ENCODE results near the gene STAT3. TPM values are rescaled to one million over a fixed set of nuclear protein-coding genes. Genes with fewer than 3 reads are reported as not detected.
"Not testable (repeated sequence)": the region's sequence is repeated elsewhere in the genome, so short reads cannot be mapped to it uniquely, and the experiment has no call there.

Gene STAT3
- total and polyA plus RNA-seq, 2 donors (not counting 3 experiments of a cell fraction or from before 2014, with no cell fraction given), result 59.1 to 124 TPM

DNA sequence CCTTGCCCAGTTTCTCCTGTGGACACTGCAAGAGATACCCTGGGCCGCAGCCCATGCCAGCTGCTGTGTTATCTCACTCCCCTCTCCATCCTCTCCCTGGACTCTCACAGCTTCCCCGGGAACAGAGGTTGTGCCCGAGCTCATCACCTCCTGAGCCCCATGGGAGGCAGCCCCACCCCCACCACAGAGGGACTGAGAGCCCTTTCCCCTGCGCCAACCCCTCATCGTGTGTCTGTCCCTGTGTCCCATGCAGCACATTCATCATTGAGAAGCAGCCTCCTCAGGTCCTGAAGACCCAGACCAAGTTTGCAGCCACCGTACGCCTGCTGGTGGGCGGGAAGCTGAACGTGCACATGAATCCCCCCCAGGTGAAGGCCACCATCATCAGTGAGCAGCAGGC lies 87.2 kb downstream of the STAT3 start:
- BruUV-seq (replicated peaks), result no TSS peak
- Histone ChIP-seq H3K27me3 (ENCODE audit: control insufficient read depth in 2 of 2, insufficient read depth in 2 of 2, low read length in 2 of 2) (no peaks in the 10 kb centered on the region), H3K27ac (ENCODE audit: insufficient read depth, low read depth, low read length) (no peak overlapping the region), H3K9ac (replicated peaks; ENCODE audit: extremely low read depth, insufficient read depth, low read length) (no peak overlapping the region), H3K9me3 (replicated peaks; ENCODE audit: control insufficient read depth, insufficient read depth, low read length) (no peaks in the 10 kb centered on the region), H3K9me1 (replicated peaks; ENCODE audit: control insufficient read depth, extremely low read depth, insufficient read depth, low read length) (no peaks in the 10 kb centered on the region), H3K36me3 (ENCODE audit: control insufficient read depth in 2 of 2, extremely low read depth in 1 of 2, insufficient read depth in 2 of 2, low read length in 2 of 2) (peaks cover 1 to 12% of the 10 kb centered on the region in 2 experiments), H3K4me1 (ENCODE audit: control insufficient read depth, extremely low read depth, insufficient read depth, low read length) (no peaks in the 10 kb centered on the region), H2AFZ (ENCODE audit: low read depth, low read length) (no peak overlapping the region), H3K4me2 (ENCODE audit: insufficient read depth, low read length) (no peak overlapping the region), H3K79me2 (ENCODE audit: control insufficient read depth, insufficient read depth, low read length) (no peaks in the 10 kb centered on the region), H3K4me3 (replicated peaks in 1 of 3; ENCODE audit: insufficient read depth in 1 of 3, low read depth in 1 of 3, low read length in 3 of 3) (no peak overlapping the region), H4K20me1 (replicated peaks; ENCODE audit: control insufficient read depth, extremely low read depth, insufficient read depth, low read length) (no peaks in the 10 kb centered on the region)
- FAIRE-seq (no peak), DNase-seq (ENCODE audit: low read depth, low spot score) (no peak)
- dilution Hi-C loops (cut with MboI; ENCODE audit: extremely low pct_ligation_motif_present, low sequenced_read_pairs), result no loop called here
- POLR2A ChIA-PET, result no interaction called here
- TF ChIP-seq JUN (IDR thresholded peaks at IDR 0.05; ENCODE audit: borderline replicate concordance, insufficient read depth, insufficient read length, low read depth) (no peak), GATA2 (IDR thresholded peaks at IDR 0.05; ENCODE audit: insufficient read depth, insufficient read length, low read depth, low read length) (no peak)
- CTCF ChIA-PET, result interaction anchor here (1.2 to 1.7 kb wide), 2 partner anchors 14 to 79 kb away, joined by 4 to 8 read pairs; no protein-coding TSS in a partner anchor
- intact Hi-C loops (cut with micrococcal nuclease), result no loop called here

DNA sequence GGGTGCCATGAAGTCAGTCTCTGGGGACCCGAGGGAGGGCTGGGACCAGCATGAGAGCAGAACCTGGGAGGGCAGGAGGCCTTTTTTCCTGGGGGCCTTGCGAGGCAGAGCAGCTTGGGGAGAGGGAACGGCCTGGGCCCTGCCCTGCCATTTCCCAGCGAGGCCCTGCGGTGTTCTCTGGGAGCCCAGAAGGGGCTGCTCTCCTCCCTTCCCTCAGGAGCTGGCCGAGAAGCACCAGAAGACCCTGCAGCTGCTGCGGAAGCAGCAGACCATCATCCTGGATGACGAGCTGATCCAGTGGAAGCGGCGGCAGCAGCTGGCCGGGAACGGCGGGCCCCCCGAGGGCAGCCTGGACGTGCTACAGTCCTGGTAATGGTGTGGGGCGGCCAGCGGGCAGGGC lies 88.3 kb downstream of the STAT3 start:
- BruUV-seq (replicated peaks); H3K79me2 ChIP-seq (ENCODE audit: control insufficient read depth, insufficient read depth, low read length); CTCF ChIA-PET; H3K27ac ChIP-seq (ENCODE audit: insufficient read depth, low read depth, low read length); intact Hi-C loops (cut with micrococcal nuclease); H3K9me1 ChIP-seq (replicated peaks; ENCODE audit: control insufficient read depth, extremely low read depth, insufficient read depth, low read length); DNase-seq (ENCODE audit: low read depth, low spot score); H3K4me1 ChIP-seq (ENCODE audit: control insufficient read depth, extremely low read depth, insufficient read depth, low read length); H3K27me3 ChIP-seq (ENCODE audit: control insufficient read depth in 2 of 2, insufficient read depth in 2 of 2, low read length in 2 of 2); dilution Hi-C loops (cut with MboI; ENCODE audit: extremely low pct_ligation_motif_present, low sequenced_read_pairs); H3K4me2 ChIP-seq (ENCODE audit: insufficient read depth, low read length); H3K9ac ChIP-seq (replicated peaks; ENCODE audit: extremely low read depth, insufficient read depth, low read length); H3K9me3 ChIP-seq (replicated peaks; ENCODE audit: control insufficient read depth, insufficient read depth, low read length); POLR2A ChIA-PET; H2AFZ ChIP-seq (ENCODE audit: low read depth, low read length); H3K4me3 ChIP-seq (replicated peaks in 1 of 3; ENCODE audit: insufficient read depth in 1 of 3, low read depth in 1 of 3, low read length in 3 of 3); H4K20me1 ChIP-seq (replicated peaks; ENCODE audit: control insufficient read depth, extremely low read depth, insufficient read depth, low read length): not testable (repeated sequence)
- peak; percentile 8 for FAIRE-seq
- H3K36me3 ChIP-seq (ENCODE audit: control insufficient read depth in 2 of 2, extremely low read depth in 1 of 2, insufficient read depth in 2 of 2, low read length in 2 of 2), result peaks cover 2 to 12% of the 10 kb centered on the region in 2 experiments

DNA sequence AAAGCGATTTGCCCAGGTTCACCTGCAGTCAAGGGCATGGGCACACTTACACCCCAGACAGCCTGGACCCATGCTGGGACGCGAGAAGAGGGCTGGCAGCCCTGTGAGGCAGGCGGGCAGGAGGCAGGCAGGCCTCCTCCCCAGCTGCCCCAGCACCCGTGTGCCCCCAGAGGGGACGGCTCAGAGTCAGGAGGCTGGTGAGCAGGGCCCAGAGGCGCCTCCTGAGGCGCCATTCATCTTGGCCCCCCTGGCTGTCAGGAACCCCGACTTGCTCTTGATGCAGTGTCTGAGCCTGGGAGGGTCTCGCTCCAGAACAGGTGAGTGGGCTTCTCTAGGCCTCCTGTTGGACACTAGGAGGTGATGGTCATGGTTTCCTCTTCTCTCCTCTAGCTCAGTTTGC lies 88.9 kb downstream of the STAT3 start:
- H3K27ac ChIP-seq (ENCODE audit: insufficient read depth, low read depth, low read length); H3K4me2 ChIP-seq (ENCODE audit: insufficient read depth, low read length); POLR2A ChIA-PET; H4K20me1 ChIP-seq (replicated peaks; ENCODE audit: control insufficient read depth, extremely low read depth, insufficient read depth, low read length); H3K27me3 ChIP-seq (ENCODE audit: control insufficient read depth in 2 of 2, insufficient read depth in 2 of 2, low read length in 2 of 2); H3K4me3 ChIP-seq (replicated peaks in 1 of 3; ENCODE audit: insufficient read depth in 1 of 3, low read depth in 1 of 3, low read length in 3 of 3); FAIRE-seq; dilution Hi-C loops (cut with MboI; ENCODE audit: extremely low pct_ligation_motif_present, low sequenced_read_pairs); BruUV-seq (replicated peaks); H2AFZ ChIP-seq (ENCODE audit: low read depth, low read length); H3K4me1 ChIP-seq (ENCODE audit: control insufficient read depth, extremely low read depth, insufficient read depth, low read length); H3K9me3 ChIP-seq (replicated peaks; ENCODE audit: control insufficient read depth, insufficient read depth, low read length); H3K9me1 ChIP-seq (replicated peaks; ENCODE audit: control insufficient read depth, extremely low read depth, insufficient read depth, low read length); DNase-seq (ENCODE audit: low read depth, low spot score); H3K9ac ChIP-seq (replicated peaks; ENCODE audit: extremely low read depth, insufficient read depth, low read length); H3K79me2 ChIP-seq (ENCODE audit: control insufficient read depth, insufficient read depth, low read length); intact Hi-C loops (cut with micrococcal nuclease): not testable (repeated sequence)
- CTCF ChIA-PET, result interaction anchor here (1.3 kb wide), 1 partner anchor 77 kb away, joined by 6 read pairs; no protein-coding TSS in a partner anchor
- H3K36me3 ChIP-seq (ENCODE audit: control insufficient read depth in 2 of 2, extremely low read depth in 1 of 2, insufficient read depth in 2 of 2, low read length in 2 of 2), result peaks cover 2 to 12% of the 10 kb centered on the region in 2 experiments

DNA sequence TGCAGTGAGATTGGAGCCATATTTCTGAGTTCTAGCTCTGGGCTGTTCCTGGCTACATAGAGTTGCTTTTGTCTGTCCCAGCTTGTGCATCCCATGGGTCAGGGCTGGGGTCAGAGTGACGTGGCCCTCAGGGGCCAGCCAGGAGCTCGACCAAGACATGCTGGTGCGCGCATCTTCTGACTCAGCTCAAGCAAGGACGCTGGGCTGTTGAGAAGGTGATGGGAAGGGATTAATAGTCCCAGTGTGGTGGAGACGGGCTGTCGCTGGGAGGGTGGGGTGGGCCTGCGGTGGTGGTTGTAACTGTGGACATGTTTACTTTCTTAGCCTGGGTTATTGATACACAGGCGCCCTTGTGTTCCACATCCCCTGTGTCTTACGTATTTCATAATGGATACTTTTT lies 90.5 kb downstream of the STAT3 start:
- H3K79me2 ChIP-seq (ENCODE audit: control insufficient read depth, insufficient read depth, low read length); H3K9ac ChIP-seq (replicated peaks; ENCODE audit: extremely low read depth, insufficient read depth, low read length); DNase-seq (ENCODE audit: low read depth, low spot score); FAIRE-seq; H3K4me2 ChIP-seq (ENCODE audit: insufficient read depth, low read length); H3K27ac ChIP-seq (ENCODE audit: insufficient read depth, low read depth, low read length); BruUV-seq (replicated peaks); H4K20me1 ChIP-seq (replicated peaks; ENCODE audit: control insufficient read depth, extremely low read depth, insufficient read depth, low read length); H2AFZ ChIP-seq (ENCODE audit: low read depth, low read length); H3K27me3 ChIP-seq (ENCODE audit: control insufficient read depth in 2 of 2, insufficient read depth in 2 of 2, low read length in 2 of 2); POLR2A ChIA-PET; H3K4me1 ChIP-seq (ENCODE audit: control insufficient read depth, extremely low read depth, insufficient read depth, low read length); H3K9me3 ChIP-seq (replicated peaks; ENCODE audit: control insufficient read depth, insufficient read depth, low read length); H3K9me1 ChIP-seq (replicated peaks; ENCODE audit: control insufficient read depth, extremely low read depth, insufficient read depth, low read length); intact Hi-C loops (cut with micrococcal nuclease); H3K4me3 ChIP-seq (replicated peaks in 1 of 3; ENCODE audit: insufficient read depth in 1 of 3, low read depth in 1 of 3, low read length in 3 of 3); dilution Hi-C loops (cut with MboI; ENCODE audit: extremely low pct_ligation_motif_present, low sequenced_read_pairs): not testable (repeated sequence)
- H3K36me3 ChIP-seq (ENCODE audit: control insufficient read depth in 2 of 2, extremely low read depth in 1 of 2, insufficient read depth in 2 of 2, low read length in 2 of 2), result peaks cover 2 to 12% of the 10 kb centered on the region in 2 experiments
- CTCF ChIA-PET, result interaction anchor here (1.0 to 1.3 kb wide), 2 partner anchors 15 to 76 kb away, joined by 4 to 6 read pairs; no protein-coding TSS in a partner anchor
